Measurements from ENCODE around the gene SGIP1.
"Not testable (repeated sequence)": the region's sequence is repeated elsewhere in the genome, so short reads cannot be mapped to it uniquely, and the experiment has no call there.

Gene SGIP1

GRCh38 chr1:66770240-66770639, 236.3 kb downstream of the SGIP1 start:
- no peak for DNase-seq

- no peak for DNase-seq
These were observed 236.7 kb downstream of the SGIP1 start for GRCh38 chr1:66770694-66771093.

- DNase-seq: no peak
These were observed 239.3 kb downstream of the SGIP1 start for GRCh38 chr1:66773227-66773626.

- peak in 1 of 2 donors; percentile 7 for DNase-seq
These were observed 240.5 kb downstream of the SGIP1 start for GRCh38 chr1:66774438-66774837.

GRCh38 chr1:66775646-66776045, 241.7 kb downstream of the SGIP1 start:
- DNase-seq: no peak

GRCh38 chr1:66777831-66778230, 243.9 kb downstream of the SGIP1 start:
- no peak for DNase-seq

- DNase-seq: no peak
These were observed 244.3 kb downstream of the SGIP1 start for GRCh38 chr1:66778266-66778665.

GRCh38 chr1:66778969-66779368, 245.0 kb downstream of the SGIP1 start:
- no peak for DNase-seq

- no peak for DNase-seq
These were observed 245.6 kb downstream of the SGIP1 start for GRCh38 chr1:66779475-66780078.

GRCh38 chr1:66785800-66786199, 251.8 kb downstream of the SGIP1 start:
- not testable (repeated sequence) for DNase-seq

- DNase-seq: no peak
These were observed 253.7 kb downstream of the SGIP1 start for GRCh38 chr1:66787641-66788040.

GRCh38 chr1:66788231-66788939, 254.4 kb downstream of the SGIP1 start:
- peak; percentile 44 to 77 for DNase-seq

GRCh38 chr1:66791621-66792610, 258.0 kb downstream of the SGIP1 start:
- DNase-seq: no peak

GRCh38 chr1:66795839-66796238, 261.9 kb downstream of the SGIP1 start:
- not testable (repeated sequence) for DNase-seq

Measured in inflammatory macrophage (primary cell).